DND-41 (cell line): ENCODE measurements around the gene MOV10L1.
"Not testable (repeated sequence)": the region's sequence is repeated elsewhere in the genome, so short reads cannot be mapped to it uniquely, and the experiment has no call there.

Source experiments
- ATAC-seq: fragments of 200-7000 bp; cut with Tn5 transposase; 3 replicates; pipeline ENCODE4 v1.9.1; 2021; ENCODE audit warnings: low read depth; ENCODE audit not compliant: insufficient read depth
- DNase-seq: peaks from one replicate; pipeline ENCODE4 v3.0.0-alpha.2; 2020
- H2AFZ ChIP-seq: 2 replicates; pipeline ENCODE4 v1.6.0; 2012; ENCODE audit warnings: low read depth, low read length
- H3K27ac ChIP-seq: 2 replicates; pipeline ENCODE4 v1.5.1; 2012; ENCODE audit warnings: low read length, inconsistent platforms
- H3K27me3 ChIP-seq: fragments of 200-600 bp; sonication (generic); 2 replicates; pipeline ENCODE4 v1.6.0; 2012; ENCODE audit warnings: low read length, mild to moderate bottlenecking, inconsistent platforms; ENCODE audit not compliant: insufficient read depth, poor library complexity
- H3K36me3 ChIP-seq: 2 replicates; pipeline ENCODE4 v1.5.1; 2012; ENCODE audit warnings: low read length, inconsistent platforms; ENCODE audit not compliant: insufficient read depth
- H3K4me1 ChIP-seq: 2 replicates; pipeline ENCODE4 v1.5.1; 2012; ENCODE audit warnings: mild to moderate bottlenecking, low read length; ENCODE audit not compliant: insufficient read depth
- H3K4me2 ChIP-seq: 2 replicates; pipeline ENCODE4 v1.6.0; 2012; ENCODE audit warnings: mild to moderate bottlenecking, moderate library complexity, low read length, inconsistent platforms; ENCODE audit not compliant: insufficient read depth
- H3K4me3 ChIP-seq, 2 experiments: fragments of 200-600 bp in 1 of 2; shearing (Covaris generic) in 1 of 2; 2 replicates each; pipeline ENCODE4 v1.5.1; 2012 to 2016; ENCODE audit warnings: inconsistent platforms in 2 of 2, low read length in 2 of 2, mild to moderate bottlenecking in 2 of 2, low read depth in 1 of 2, moderate library complexity in 1 of 2
- H3K79me2 ChIP-seq: 2 replicates; pipeline ENCODE4 v1.6.0; 2012; ENCODE audit warnings: low read length, inconsistent platforms; ENCODE audit not compliant: insufficient read depth
- H3K9ac ChIP-seq: 2 replicates; pipeline ENCODE4 v1.6.0; 2012; ENCODE audit warnings: low read depth, mild to moderate bottlenecking, inconsistent platforms, low read length, moderate library complexity
- H3K9me3 ChIP-seq: 2 replicates; pipeline ENCODE4 v1.5.1; 2012; ENCODE audit warnings: low read length, moderate library complexity, mild to moderate bottlenecking, inconsistent platforms; ENCODE audit not compliant: insufficient read depth, severe bottlenecking
- H4K20me1 ChIP-seq: 2 replicates; pipeline ENCODE4 v1.6.0; 2012; ENCODE audit warnings: low read length; ENCODE audit not compliant: insufficient read depth
- EZH2 ChIP-seq: IDR thresholded peaks from 3 replicates; pipeline ENCODE4 v1.6.1; 2012; ENCODE audit warnings: borderline replicate concordance, low read depth, mild to moderate bottlenecking, moderate library complexity, low read length, inconsistent platforms; ENCODE audit not compliant: severe bottlenecking
- TF ChIP-seq, protein P1 (sequence below): IDR thresholded peaks from 2 replicates; pipeline ENCODE4 v1.5.1; 2012; ENCODE audit warnings: borderline replicate concordance, low read length, moderate library complexity, mild to moderate bottlenecking; ENCODE audit not compliant: poor library complexity, severe bottlenecking; ENCODE audit errors: extremely low read depth

Gene MOV10L1

DNA sequence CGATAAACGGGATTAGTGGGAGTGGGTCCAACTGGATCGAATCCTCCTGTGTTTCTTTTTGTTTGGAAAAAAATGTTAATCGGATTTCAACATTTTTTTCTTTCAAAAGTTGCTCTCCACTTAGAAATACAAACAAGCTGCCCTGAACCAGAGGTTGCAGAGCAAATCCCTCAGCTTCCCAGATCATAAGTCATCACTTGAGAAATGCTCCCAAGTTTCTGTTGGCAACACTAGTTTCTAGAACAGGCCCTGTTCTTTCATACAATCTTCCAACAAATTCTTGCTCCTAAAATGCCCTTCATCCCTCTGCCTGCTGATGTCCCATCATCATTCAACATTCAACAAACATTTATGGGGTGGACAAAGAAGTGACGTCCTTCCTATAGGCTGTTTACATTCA lies 3.3 kb upstream of the MOV10L1 start:
- Histone ChIP-seq H2AFZ (no peak overlapping the region), H3K27ac (no peak overlapping the region), H3K4me1 (no peaks in the 10 kb centered on the region), H3K36me3 (no peaks in the 10 kb centered on the region), H3K27me3 (peaks cover 5% of the 10 kb centered on the region), H3K9ac (no peak overlapping the region), H3K4me2 (no peak overlapping the region), H3K4me3 (no peak overlapping the region), H3K79me2 (no peaks in the 10 kb centered on the region), H3K9me3 (no peaks in the 10 kb centered on the region), H4K20me1 (no peaks in the 10 kb centered on the region)
- DNase-seq (no peak), ATAC-seq (no peak)
- no peak for TF ChIP-seq EZH2
- TF ChIP-seq, protein P1, sequence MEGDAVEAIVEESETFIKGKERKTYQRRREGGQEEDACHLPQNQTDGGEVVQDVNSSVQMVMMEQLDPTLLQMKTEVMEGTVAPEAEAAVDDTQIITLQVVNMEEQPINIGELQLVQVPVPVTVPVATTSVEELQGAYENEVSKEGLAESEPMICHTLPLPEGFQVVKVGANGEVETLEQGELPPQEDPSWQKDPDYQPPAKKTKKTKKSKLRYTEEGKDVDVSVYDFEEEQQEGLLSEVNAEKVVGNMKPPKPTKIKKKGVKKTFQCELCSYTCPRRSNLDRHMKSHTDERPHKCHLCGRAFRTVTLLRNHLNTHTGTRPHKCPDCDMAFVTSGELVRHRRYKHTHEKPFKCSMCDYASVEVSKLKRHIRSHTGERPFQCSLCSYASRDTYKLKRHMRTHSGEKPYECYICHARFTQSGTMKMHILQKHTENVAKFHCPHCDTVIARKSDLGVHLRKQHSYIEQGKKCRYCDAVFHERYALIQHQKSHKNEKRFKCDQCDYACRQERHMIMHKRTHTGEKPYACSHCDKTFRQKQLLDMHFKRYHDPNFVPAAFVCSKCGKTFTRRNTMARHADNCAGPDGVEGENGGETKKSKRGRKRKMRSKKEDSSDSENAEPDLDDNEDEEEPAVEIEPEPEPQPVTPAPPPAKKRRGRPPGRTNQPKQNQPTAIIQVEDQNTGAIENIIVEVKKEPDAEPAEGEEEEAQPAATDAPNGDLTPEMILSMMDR, result no peak

DNA sequence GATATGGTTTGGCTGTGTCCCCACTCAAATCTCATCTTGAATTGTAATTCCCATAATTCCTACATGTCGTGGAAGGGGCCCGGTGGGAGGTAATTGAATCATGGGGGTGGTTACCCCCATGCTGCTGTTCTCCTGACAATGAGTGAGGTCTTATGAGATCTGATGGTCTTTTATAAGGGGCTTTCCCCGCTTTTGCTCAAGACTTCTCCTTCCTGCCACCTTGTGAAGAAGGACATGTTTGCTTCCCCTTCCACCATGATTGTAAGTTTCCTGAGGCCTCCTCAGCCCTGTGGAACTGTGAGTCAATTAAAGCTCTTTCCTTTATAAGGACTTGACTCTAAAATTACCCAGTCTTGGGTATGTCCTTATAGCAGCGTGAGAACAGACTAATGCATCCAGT lies 2.8 kb upstream of the MOV10L1 start:
- H3K27ac ChIP-seq, DNase-seq, H3K4me1 ChIP-seq, H3K4me3 ChIP-seq, H3K4me2 ChIP-seq, H3K9ac ChIP-seq, H3K36me3 ChIP-seq, H2AFZ ChIP-seq, H3K79me2 ChIP-seq, ATAC-seq, H3K27me3 ChIP-seq, H3K9me3 ChIP-seq, H4K20me1 ChIP-seq: not testable (repeated sequence)

DNA sequence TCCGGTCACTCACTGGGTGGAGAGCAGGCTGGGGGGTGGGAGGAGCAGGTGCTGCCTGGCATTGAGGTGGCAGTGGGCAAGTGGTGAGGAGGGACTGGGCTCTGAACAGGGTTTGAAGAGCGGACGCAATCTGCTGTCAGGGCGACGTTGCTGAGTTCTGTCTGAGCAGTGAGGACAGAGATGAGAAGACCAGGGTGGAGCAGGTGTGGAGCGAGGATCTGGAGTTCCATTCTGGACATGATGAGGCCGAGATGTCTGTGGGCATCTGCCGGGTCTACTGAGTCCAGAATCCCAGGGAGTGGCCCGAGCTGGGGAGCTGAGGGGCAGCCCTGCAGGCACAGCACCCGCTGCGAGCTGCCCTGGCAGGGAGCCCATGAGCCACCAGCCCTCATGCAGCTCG lies 2.2 kb upstream of the MOV10L1 start:
- Histone ChIP-seq H4K20me1 (no peaks in the 10 kb centered on the region), H3K4me2 (no peak overlapping the region), H3K9me3 (no peaks in the 10 kb centered on the region), H3K27me3 (peaks cover 5% of the 10 kb centered on the region), H3K4me1 (no peaks in the 10 kb centered on the region), H3K79me2 (no peaks in the 10 kb centered on the region), H3K9ac (no peak overlapping the region), H3K36me3 (no peaks in the 10 kb centered on the region), H3K27ac (no peak overlapping the region), H2AFZ (no peak overlapping the region), H3K4me3 (no peak overlapping the region)
- TF ChIP-seq EZH2, result no peak
- TF ChIP-seq, protein P1, result no peak
- DNase-seq (no peak), ATAC-seq (no peak)

DNA sequence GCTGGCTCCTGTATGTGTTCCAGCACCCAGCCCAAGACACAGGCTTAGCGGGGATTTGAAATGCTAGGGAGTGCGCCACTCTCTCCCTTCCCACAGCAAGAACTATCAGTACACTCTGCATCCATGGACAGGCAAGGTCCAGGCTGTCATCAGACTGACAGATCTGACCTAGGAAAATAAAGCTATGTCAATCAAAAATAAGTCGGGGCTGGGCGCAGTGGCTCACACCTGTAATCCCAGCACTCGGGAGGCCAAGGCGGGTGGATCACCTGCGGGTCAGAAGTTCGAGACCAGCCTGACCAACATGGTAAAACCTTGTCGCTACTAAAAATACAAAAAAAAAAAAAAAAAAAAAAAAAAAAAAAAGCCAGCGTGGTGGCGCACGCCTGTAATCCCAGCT lies 1.7 kb upstream of the MOV10L1 start:
- DNase-seq (no peak), ATAC-seq (no peak)
- TF ChIP-seq EZH2, result no peak
- TF ChIP-seq, protein P1, result no peak
- H3K36me3 ChIP-seq, result no peaks in the 10 kb centered on the region
- H3K27ac ChIP-seq, result no peak overlapping the region
- no peak overlapping the region for H2AFZ ChIP-seq
- H3K9me3 ChIP-seq, result no peaks in the 10 kb centered on the region
- no peaks in the 10 kb centered on the region for H4K20me1 ChIP-seq
- no peaks in the 10 kb centered on the region for H3K79me2 ChIP-seq
- H3K4me2 ChIP-seq, result no peak overlapping the region
- no peak overlapping the region for H3K9ac ChIP-seq
- peaks cover 5% of the 10 kb centered on the region for H3K27me3 ChIP-seq
- H3K4me3 ChIP-seq, result no peak overlapping the region
- H3K4me1 ChIP-seq, result no peaks in the 10 kb centered on the region
